ENCODE results near the gene CDS1. TPM values are rescaled to one million over a fixed set of nuclear protein-coding genes. Genes with fewer than 3 reads are reported as not detected.

Gene CDS1
- total RNA-seq, 1 donor from 2014 or later = 18.8 TPM

- no peaks in the 10 kb centered on the region for H3K36me3 ChIP-seq (ENCODE audit: control insufficient read depth, insufficient read depth, low read length)
- H3K27me3 ChIP-seq (ENCODE audit: control insufficient read depth, insufficient read depth, low read length) = no peaks in the 10 kb centered on the region
- no peak overlapping the region for H3K4me3 ChIP-seq (ENCODE audit: low read depth, low read length)
- TF ChIP-seq CTCF (IDR thresholded peaks at IDR 0.05; ENCODE audit: insufficient read depth, low read length, poor library complexity, severe bottlenecking) = no peak
- no peak for DNase-seq (ENCODE audit: low read depth)
Observed at GRCh38 chr4:84585251-84585650, 2.3 kb downstream of the CDS1 start.

GRCh38 chr4:84594724-84595123 is 11.8 kb downstream of the CDS1 start:
- Histone ChIP-seq H3K4me3 (ENCODE audit: low read depth, low read length) (no peak overlapping the region), H3K36me3 (ENCODE audit: control insufficient read depth, insufficient read depth, low read length) (no peaks in the 10 kb centered on the region), H3K27me3 (ENCODE audit: control insufficient read depth, insufficient read depth, low read length) (no peaks in the 10 kb centered on the region)
- TF ChIP-seq CTCF (IDR thresholded peaks at IDR 0.05; ENCODE audit: insufficient read depth, low read length, poor library complexity, severe bottlenecking) = no peak
- DNase-seq (ENCODE audit: low read depth) = no peak

GRCh38 chr4:84596826-84597225 is 13.9 kb downstream of the CDS1 start:
- Histone ChIP-seq H3K27me3 (ENCODE audit: control insufficient read depth, insufficient read depth, low read length) (no peaks in the 10 kb centered on the region), H3K36me3 (ENCODE audit: control insufficient read depth, insufficient read depth, low read length) (no peaks in the 10 kb centered on the region), H3K4me3 (ENCODE audit: low read depth, low read length) (no peak overlapping the region)
- TF ChIP-seq CTCF (IDR thresholded peaks at IDR 0.05; ENCODE audit: insufficient read depth, low read length, poor library complexity, severe bottlenecking) = no peak
- DNase-seq (ENCODE audit: low read depth) = no peak

GRCh38 chr4:84597450-84597849 is 14.5 kb downstream of the CDS1 start:
- no peak for DNase-seq (ENCODE audit: low read depth)
- no peak for TF ChIP-seq CTCF (IDR thresholded peaks at IDR 0.05; ENCODE audit: insufficient read depth, low read length, poor library complexity, severe bottlenecking)
- H3K36me3 ChIP-seq (ENCODE audit: control insufficient read depth, insufficient read depth, low read length) = no peaks in the 10 kb centered on the region
- H3K4me3 ChIP-seq (ENCODE audit: low read depth, low read length) = no peak overlapping the region
- H3K27me3 ChIP-seq (ENCODE audit: control insufficient read depth, insufficient read depth, low read length) = no peaks in the 10 kb centered on the region

GRCh38 chr4:84606645-84607044 is 23.7 kb downstream of the CDS1 start:
- no peak for DNase-seq (ENCODE audit: low read depth)
- no peak for TF ChIP-seq CTCF (IDR thresholded peaks at IDR 0.05; ENCODE audit: insufficient read depth, low read length, poor library complexity, severe bottlenecking)
- no peaks in the 10 kb centered on the region for H3K27me3 ChIP-seq (ENCODE audit: control insufficient read depth, insufficient read depth, low read length)
- no peak overlapping the region for H3K4me3 ChIP-seq (ENCODE audit: low read depth, low read length)
- no peaks in the 10 kb centered on the region for H3K36me3 ChIP-seq (ENCODE audit: control insufficient read depth, insufficient read depth, low read length)

- DNase-seq (ENCODE audit: low read depth) = no peak
- Histone ChIP-seq H3K36me3 (ENCODE audit: control insufficient read depth, insufficient read depth, low read length) (no peaks in the 10 kb centered on the region), H3K4me3 (ENCODE audit: low read depth, low read length) (no peak overlapping the region), H3K27me3 (ENCODE audit: control insufficient read depth, insufficient read depth, low read length) (no peaks in the 10 kb centered on the region)
- TF ChIP-seq CTCF (IDR thresholded peaks at IDR 0.05; ENCODE audit: insufficient read depth, low read length, poor library complexity, severe bottlenecking) = no peak
Observed at GRCh38 chr4:84611531-84611930, 28.6 kb downstream of the CDS1 start.
